GOT3 (cell line): ENCODE results near the gene ALKBH4.
"Not testable (repeated sequence)": the region's sequence is repeated elsewhere in the genome, so short reads cannot be mapped to it uniquely, and the experiment has no call there.

Experiments used
- DNase-seq: peaks from one replicate; lab custom pipeline; 2025; ENCODE audit warnings: mixed read lengths; lab: John Stamatoyannopoulos, UW

The ALKBH4 gene

GRCh38 chr7:102426268-102427018 is 38.2 kb downstream of the ALKBH4 start:
- DNase-seq = no peak

- DNase-seq = no peak
Observed at GRCh38 chr7:102425639-102426267, 38.9 kb downstream of the ALKBH4 start.

GRCh38 chr7:102424787-102425218 is 39.9 kb downstream of the ALKBH4 start:
- DNase-seq = no peak

- DNase-seq = no peak
Observed at GRCh38 chr7:102424129-102424551, 40.5 kb downstream of the ALKBH4 start.

- DNase-seq = no peak
Observed at GRCh38 chr7:102421706-102422240, 42.9 kb downstream of the ALKBH4 start.

- DNase-seq = no peak
Observed at GRCh38 chr7:102418592-102418991, 46.1 kb downstream of the ALKBH4 start.

GRCh38 chr7:102417105-102417504 is 47.6 kb downstream of the ALKBH4 start:
- DNase-seq = no peak

GRCh38 chr7:102416406-102416805 is 48.3 kb downstream of the ALKBH4 start:
- DNase-seq = no peak

GRCh38 chr7:102415685-102416225 is 48.9 kb downstream of the ALKBH4 start:
- no peak for DNase-seq

- no peak for DNase-seq
Observed at GRCh38 chr7:102413611-102414010, 51.1 kb downstream of the ALKBH4 start.

- no peak for DNase-seq
Observed at GRCh38 chr7:102413091-102413490, 51.6 kb downstream of the ALKBH4 start.

- no peak for DNase-seq
Observed at GRCh38 chr7:102412548-102412947, 52.1 kb downstream of the ALKBH4 start.

GRCh38 chr7:102410918-102411317 is 53.7 kb downstream of the ALKBH4 start:
- DNase-seq = no peak

GRCh38 chr7:102410123-102410522 is 54.5 kb downstream of the ALKBH4 start:
- DNase-seq = no peak

- DNase-seq = no peak
Observed at GRCh38 chr7:102409340-102409739, 55.3 kb downstream of the ALKBH4 start.

GRCh38 chr7:102408530-102408929 is 56.1 kb downstream of the ALKBH4 start:
- not testable (repeated sequence) for DNase-seq

- DNase-seq = no peak
Observed at GRCh38 chr7:102407910-102408309, 56.8 kb downstream of the ALKBH4 start.
